Gastroesophageal sphincter (tissue), 3 donors: ENCODE data around the gene RRP15.

Source experiments
- EP300 ChIP-seq: sonication (generic); formaldehyde crosslinking; IDR thresholded peaks from one replicate; pipeline ENCODE4 v1.6.1; 2017; ENCODE audit warnings: antibody characterized with exemption, mild to moderate bottlenecking
- POLR2A ChIP-seq, 2 donors: fragments of 450-650 bp; IDR thresholded peaks; one replicate each; pipeline ENCODE4 v1.6.1; 2017; ENCODE audit warnings: antibody characterized with exemption in 2 of 2, mild to moderate bottlenecking in 2 of 2, moderate library complexity in 1 of 2
- POLR2AphosphoS5 ChIP-seq: sonication (generic); formaldehyde crosslinking; IDR thresholded peaks from one replicate; pipeline ENCODE4 v1.6.1; 2017; ENCODE audit warnings: antibody characterized with exemption
- TF ChIP-seq, protein P1 (sequence below), 4 experiments: fragments of 200-600 bp in 2 of 4; fragments of 450-650 bp in 2 of 4; sonication (generic) in 1 of 4; IDR thresholded peaks; one replicate each; pipeline ENCODE4 v1.5.1; 2017 to 2019; ENCODE audit warnings: antibody characterized with exemption in 4 of 4, mild to moderate bottlenecking in 2 of 4, moderate library complexity in 2 of 4

- TF ChIP-seq, protein P1, sequence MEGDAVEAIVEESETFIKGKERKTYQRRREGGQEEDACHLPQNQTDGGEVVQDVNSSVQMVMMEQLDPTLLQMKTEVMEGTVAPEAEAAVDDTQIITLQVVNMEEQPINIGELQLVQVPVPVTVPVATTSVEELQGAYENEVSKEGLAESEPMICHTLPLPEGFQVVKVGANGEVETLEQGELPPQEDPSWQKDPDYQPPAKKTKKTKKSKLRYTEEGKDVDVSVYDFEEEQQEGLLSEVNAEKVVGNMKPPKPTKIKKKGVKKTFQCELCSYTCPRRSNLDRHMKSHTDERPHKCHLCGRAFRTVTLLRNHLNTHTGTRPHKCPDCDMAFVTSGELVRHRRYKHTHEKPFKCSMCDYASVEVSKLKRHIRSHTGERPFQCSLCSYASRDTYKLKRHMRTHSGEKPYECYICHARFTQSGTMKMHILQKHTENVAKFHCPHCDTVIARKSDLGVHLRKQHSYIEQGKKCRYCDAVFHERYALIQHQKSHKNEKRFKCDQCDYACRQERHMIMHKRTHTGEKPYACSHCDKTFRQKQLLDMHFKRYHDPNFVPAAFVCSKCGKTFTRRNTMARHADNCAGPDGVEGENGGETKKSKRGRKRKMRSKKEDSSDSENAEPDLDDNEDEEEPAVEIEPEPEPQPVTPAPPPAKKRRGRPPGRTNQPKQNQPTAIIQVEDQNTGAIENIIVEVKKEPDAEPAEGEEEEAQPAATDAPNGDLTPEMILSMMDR (IDR thresholded peaks at IDR 0.05), result no peak
- no peak for TF ChIP-seq POLR2A (IDR thresholded peaks at IDR 0.05)
- TF ChIP-seq POLR2AphosphoS5, result no peak
- TF ChIP-seq EP300, result no peak
Observed at GRCh38 chr1:218315638-218316037, 30.5 kb downstream of the RRP15 start.
